PC-9 (cell line): ENCODE measurements around the gene AFAP1. TPM values are rescaled to one million over a fixed set of nuclear protein-coding genes. Genes with fewer than 3 reads are reported as not detected.

Source experiments
- BruUV-seq: library from RNA; stranded (reverse); fragments of 400-500 nt; replicated peaks from 2 replicates; lab custom pipeline; 2021; lab: Mats Ljungman, UMichigan
- CTCF ChIA-PET: fragments of 300-600 bp; sonication (Branson Sonifier 250); formaldehyde crosslinking; loops from one replicate; lab custom pipeline; 2022; ENCODE audit warnings: antibody characterized with exemption; lab: Charles Lee
- POLR2A ChIA-PET: fragments of 300-600 bp; sonication (Branson Sonifier 250); formaldehyde crosslinking; loops from one replicate; lab custom pipeline; 2022; ENCODE audit warnings: antibody characterized with exemption; ENCODE audit not compliant: unreplicated experiment; lab: Charles Lee
- DNase-seq, 2 experiments: peaks; one replicate each; pipeline versions ENCODE4 v3.0.0 to v3.0.0-alpha.2; 2015 to 2022; ENCODE audit warnings: mixed read lengths in 1 of 2
- H2AFZ ChIP-seq: fragments of 200-600 bp; sonication (generic); 2 replicates; pipeline ENCODE4 v1.8.1; 2017; ENCODE audit warnings: antibody characterized with exemption
- H3F3A ChIP-seq: fragments of 200-600 bp; sonication (generic); 2 replicates; pipeline ENCODE4 v1.8.1; 2017; ENCODE audit warnings: antibody characterized with exemption, mild to moderate bottlenecking, low read depth; ENCODE audit not compliant: insufficient read depth
- H3K27ac ChIP-seq: fragments of 200-600 bp; sonication (generic); 2 replicates; pipeline ENCODE4 v1.6.1; 2016; ENCODE audit warnings: mixed run types
- H3K27me3 ChIP-seq: fragments of 200-600 bp; sonication (generic); 2 replicates; pipeline ENCODE4 v1.6.1; 2016; ENCODE audit warnings: low read depth, mixed run types; ENCODE audit not compliant: insufficient read depth
- H3K36me3 ChIP-seq: fragments of 200-600 bp; sonication (generic); 2 replicates; pipeline ENCODE4 v1.6.1; 2016; ENCODE audit warnings: low read depth, mixed run types
- H3K4me1 ChIP-seq: fragments of 200-600 bp; sonication (generic); replicated peaks from 2 replicates; pipeline ENCODE4 v1.6.1; 2016; ENCODE audit warnings: mixed run types; ENCODE audit not compliant: insufficient read depth
- H3K4me2 ChIP-seq: fragments of 200-600 bp; sonication (generic); 2 replicates; pipeline ENCODE4 v1.6.1; 2017; ENCODE audit warnings: mixed run types
- H3K4me3 ChIP-seq: fragments of 200-600 bp; sonication (generic); 2 replicates; pipeline ENCODE4 v1.6.1; 2016; ENCODE audit warnings: mixed run types
- H3K79me2 ChIP-seq: fragments of 200-600 bp; sonication (generic); 2 replicates; pipeline ENCODE4 v1.6.1; 2017; ENCODE audit warnings: low read depth, mixed run types
- H3K9me2 ChIP-seq: fragments of 200-600 bp; sonication (generic); 2 replicates; pipeline ENCODE4 v1.8.1; 2017; ENCODE audit warnings: mild to moderate bottlenecking; ENCODE audit not compliant: insufficient read depth
- H3K9me3 ChIP-seq: fragments of 200-600 bp; sonication (generic); 2 replicates; pipeline ENCODE4 v1.8.1; 2016; ENCODE audit warnings: low read depth; ENCODE audit not compliant: insufficient read depth
- H4K20me1 ChIP-seq: fragments of 200-600 bp; sonication (generic); 2 replicates; pipeline ENCODE4 v1.8.1; 2017; ENCODE audit not compliant: insufficient read depth
- EZH2 ChIP-seq: fragments of 200-600 bp; sonication (generic); IDR thresholded peaks from 2 replicates; pipeline ENCODE4 v1.8.0; 2017; ENCODE audit warnings: antibody characterized with exemption, low read depth
- intact Hi-C: fragments of 100-400 bp; cut with micrococcal nuclease; formaldehyde crosslinking; loops from one replicate; pipeline ENCODE4 v1.10.0; 2022; ENCODE audit not compliant: unreplicated experiment
- total RNA-seq: library from RNA; stranded (reverse); gene quantifications from 2 replicates; pipeline ENCODE4 v1.2.3, GENCODE V29; 2021
- TF ChIP-seq, protein P1 (sequence below): fragments of 200-600 bp; sonication (generic); conservative IDR thresholded peaks from 2 replicates; pipeline ENCODE4 v1.6.1; 2017; ENCODE audit warnings: mixed run types, antibody characterized with exemption, mild to moderate bottlenecking, moderate library complexity

The AFAP1 gene
- total RNA-seq, 1 experiment from 2014 or later, result 69.6 TPM

DNA sequence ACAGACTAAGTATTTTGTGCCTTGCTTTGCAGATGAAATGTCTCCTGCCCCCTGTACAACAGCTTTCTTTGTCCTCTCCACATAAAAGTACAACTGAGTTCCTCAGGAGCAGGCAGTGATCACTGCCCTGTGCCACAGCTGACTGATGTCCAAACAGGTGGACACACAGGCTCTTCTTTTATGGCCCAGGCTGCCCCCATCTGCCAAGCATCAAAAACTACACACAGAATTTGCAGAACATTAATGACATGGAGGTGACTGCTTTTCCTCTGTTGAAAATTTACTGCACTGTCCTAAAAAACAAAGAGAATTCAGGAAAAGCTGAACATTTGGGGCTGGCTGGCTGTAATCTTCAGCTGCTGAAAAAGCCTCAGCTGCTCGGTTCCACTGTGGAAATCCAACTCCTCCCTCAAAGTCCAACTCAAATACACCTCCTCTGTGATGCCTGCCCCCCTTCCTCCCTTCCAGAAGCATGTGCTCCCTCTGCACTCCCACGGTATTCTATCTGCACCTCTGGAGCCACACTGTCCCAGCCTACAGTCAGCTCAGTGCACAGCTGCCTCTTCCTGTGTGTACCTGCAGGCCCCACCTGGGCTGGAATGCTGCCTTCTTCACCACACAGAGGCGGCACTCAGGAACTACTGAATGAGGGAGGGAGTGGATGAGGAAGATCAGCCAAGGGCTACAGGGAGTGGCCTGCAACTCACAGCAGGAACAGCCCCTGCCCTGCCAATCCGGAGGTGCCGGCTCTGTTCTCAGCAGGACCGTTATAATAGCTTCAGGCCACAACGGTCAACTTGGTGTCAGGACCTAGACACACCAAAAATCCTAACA, 10.3 kb downstream of the AFAP1 start:
- peak overlapping the region; percentile 17 for H3K4me2 ChIP-seq

DNA sequence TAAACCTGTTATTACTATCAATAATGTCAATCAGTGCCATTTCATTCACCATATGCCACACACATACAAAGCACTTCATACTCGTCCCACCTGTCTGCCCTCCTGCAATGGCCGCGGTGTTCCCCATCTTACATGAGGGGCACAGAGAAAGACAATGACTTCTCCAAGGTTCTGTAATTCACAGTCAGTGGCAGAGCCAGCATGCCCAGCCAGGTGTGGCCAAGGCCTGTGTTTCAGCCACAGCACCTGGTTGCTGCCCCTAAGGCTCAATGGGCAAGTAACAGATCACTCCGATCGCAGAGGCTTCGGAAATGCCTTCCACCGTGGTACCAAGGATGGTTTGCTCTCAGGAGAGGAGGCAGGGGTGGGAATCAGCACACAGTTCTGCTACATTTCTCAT, 10.9 kb downstream of the AFAP1 start:
- H3K4me1 ChIP-seq, result peaks cover 36% of the 10 kb centered on the region
- H3K27me3 ChIP-seq, result no peaks in the 10 kb centered on the region
- intact Hi-C loops, result loop anchor here (1.0 to 2.0 kb wide), 3 partner anchors 50 to 123 kb away; no protein-coding TSS in a partner anchor
- no peak for DNase-seq
- H2AFZ ChIP-seq, result no peak overlapping the region
- peaks cover 4% of the 10 kb centered on the region; the same call in 1 of the 2 replicates for H3K36me3 ChIP-seq
- TF ChIP-seq, protein P1, sequence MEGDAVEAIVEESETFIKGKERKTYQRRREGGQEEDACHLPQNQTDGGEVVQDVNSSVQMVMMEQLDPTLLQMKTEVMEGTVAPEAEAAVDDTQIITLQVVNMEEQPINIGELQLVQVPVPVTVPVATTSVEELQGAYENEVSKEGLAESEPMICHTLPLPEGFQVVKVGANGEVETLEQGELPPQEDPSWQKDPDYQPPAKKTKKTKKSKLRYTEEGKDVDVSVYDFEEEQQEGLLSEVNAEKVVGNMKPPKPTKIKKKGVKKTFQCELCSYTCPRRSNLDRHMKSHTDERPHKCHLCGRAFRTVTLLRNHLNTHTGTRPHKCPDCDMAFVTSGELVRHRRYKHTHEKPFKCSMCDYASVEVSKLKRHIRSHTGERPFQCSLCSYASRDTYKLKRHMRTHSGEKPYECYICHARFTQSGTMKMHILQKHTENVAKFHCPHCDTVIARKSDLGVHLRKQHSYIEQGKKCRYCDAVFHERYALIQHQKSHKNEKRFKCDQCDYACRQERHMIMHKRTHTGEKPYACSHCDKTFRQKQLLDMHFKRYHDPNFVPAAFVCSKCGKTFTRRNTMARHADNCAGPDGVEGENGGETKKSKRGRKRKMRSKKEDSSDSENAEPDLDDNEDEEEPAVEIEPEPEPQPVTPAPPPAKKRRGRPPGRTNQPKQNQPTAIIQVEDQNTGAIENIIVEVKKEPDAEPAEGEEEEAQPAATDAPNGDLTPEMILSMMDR, result no peak
- no peak for TF ChIP-seq EZH2
- ChIA-PET POLR2A (no interaction called here), CTCF (interaction anchor here (1.0 kb wide), 1 partner anchor 124 kb away, joined by 3 read pairs; no protein-coding TSS in a partner anchor)
- BruUV-seq, result no TSS peak
- H3K79me2 ChIP-seq, result peaks cover 100% of the 10 kb centered on the region
- no peak overlapping the region for H3K27ac ChIP-seq
- no peak overlapping the region for H3K4me2 ChIP-seq
- no peaks in the 10 kb centered on the region for H3K9me3 ChIP-seq
- H3F3A ChIP-seq, result peaks cover 32% of the 10 kb centered on the region; the same call in 1 of the 2 replicates
- no peak overlapping the region for H3K4me3 ChIP-seq
- H4K20me1 ChIP-seq, result peaks cover 80% of the 10 kb centered on the region
- no peaks in the 10 kb centered on the region for H3K9me2 ChIP-seq

More for the DNA sequence above, 10.3 kb downstream of the AFAP1 start:
- Histone ChIP-seq H3F3A (peaks cover 26% of the 10 kb centered on the region; the same call in 1 of the 2 replicates), H3K4me1 (peaks cover 31% of the 10 kb centered on the region), H3K27ac (no peak overlapping the region), H4K20me1 (peaks cover 80% of the 10 kb centered on the region), H3K9me3 (no peaks in the 10 kb centered on the region), H3K27me3 (no peaks in the 10 kb centered on the region), H2AFZ (no peak overlapping the region), H3K79me2 (peaks cover 100% of the 10 kb centered on the region), H3K36me3 (peaks cover 10% of the 10 kb centered on the region; the same call in 1 of the 2 replicates), H3K9me2 (no peaks in the 10 kb centered on the region), H3K4me3 (no peak overlapping the region)
- intact Hi-C loops, result loop anchor here (1.0 to 2.0 kb wide), 3 partner anchors 49 to 124 kb away; no protein-coding TSS in a partner anchor
- TF ChIP-seq, protein P1, result 0 out of 2 replicates have a peak, but pooled peaks have one; percentile 22
- no peak for TF ChIP-seq EZH2
- ChIA-PET POLR2A (interaction anchor here (0.5 to 0.7 kb wide), 4 partner anchors 48 to 136 kb away, joined by 3 to 11 read pairs (median 4); no protein-coding TSS in a partner anchor), CTCF (interaction anchor here (0.6 to 1.0 kb wide), 2 partner anchors 51 to 124 kb away, joined by 3 read pairs; no protein-coding TSS in a partner anchor)
- DNase-seq, result peak; percentile 77 to 82
- no TSS peak for BruUV-seq

DNA sequence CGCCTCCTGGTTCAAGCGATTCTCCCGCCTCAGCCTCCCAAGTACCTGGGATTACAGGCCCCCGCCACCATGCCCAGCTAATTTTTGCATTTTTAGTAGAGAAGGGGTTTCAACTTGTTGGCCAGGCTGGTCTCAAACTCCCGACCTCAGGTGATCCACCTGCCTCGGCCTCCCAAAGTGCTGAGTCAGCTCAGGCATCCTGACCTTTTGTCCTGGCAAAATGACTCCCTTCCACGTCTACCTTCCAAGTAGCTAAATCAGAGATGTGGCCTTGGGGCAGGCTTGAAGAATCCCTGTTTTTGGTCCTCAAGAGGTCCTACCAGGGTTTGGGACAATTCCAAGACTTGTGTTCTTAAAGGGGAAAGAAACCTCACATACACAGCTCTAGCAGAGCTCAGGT, 12.8 kb downstream of the AFAP1 start:
- no TSS peak for BruUV-seq
- Histone ChIP-seq H3K4me2 (no peak overlapping the region), H2AFZ (no peak overlapping the region), H3K79me2 (peaks cover 100% of the 10 kb centered on the region), H4K20me1 (peaks cover 86% of the 10 kb centered on the region), H3K9me2 (no peaks in the 10 kb centered on the region), H3K9me3 (no peaks in the 10 kb centered on the region), H3K27me3 (no peaks in the 10 kb centered on the region), H3K4me1 (peaks cover 41% of the 10 kb centered on the region), H3K4me3 (no peak overlapping the region), H3K36me3 (no peaks in the 10 kb centered on the region), H3F3A (peaks cover 37% of the 10 kb centered on the region; the same call in 1 of the 2 replicates), H3K27ac (no peak overlapping the region)
- TF ChIP-seq, protein P1, result no peak
- TF ChIP-seq EZH2, result no peak
- DNase-seq, result no peak
- CTCF ChIA-PET, result no interaction called here
- POLR2A ChIA-PET, result no interaction called here
- intact Hi-C loops, result no loop called here
